ENCODE results near the gene AGK. TPM values are rescaled to one million over a fixed set of nuclear protein-coding genes. Genes with fewer than 3 reads are reported as not detected.
A peak's percentile ranks its signal among the peaks of the same experiment; 100 is the strongest.

The AGK gene
- total and polyA plus RNA-seq, 2 of the 8 experiments (the other 6 are each of a cell fraction or from before 2014, with no cell fraction given): 25.8 to 34.0 TPM

DNA sequence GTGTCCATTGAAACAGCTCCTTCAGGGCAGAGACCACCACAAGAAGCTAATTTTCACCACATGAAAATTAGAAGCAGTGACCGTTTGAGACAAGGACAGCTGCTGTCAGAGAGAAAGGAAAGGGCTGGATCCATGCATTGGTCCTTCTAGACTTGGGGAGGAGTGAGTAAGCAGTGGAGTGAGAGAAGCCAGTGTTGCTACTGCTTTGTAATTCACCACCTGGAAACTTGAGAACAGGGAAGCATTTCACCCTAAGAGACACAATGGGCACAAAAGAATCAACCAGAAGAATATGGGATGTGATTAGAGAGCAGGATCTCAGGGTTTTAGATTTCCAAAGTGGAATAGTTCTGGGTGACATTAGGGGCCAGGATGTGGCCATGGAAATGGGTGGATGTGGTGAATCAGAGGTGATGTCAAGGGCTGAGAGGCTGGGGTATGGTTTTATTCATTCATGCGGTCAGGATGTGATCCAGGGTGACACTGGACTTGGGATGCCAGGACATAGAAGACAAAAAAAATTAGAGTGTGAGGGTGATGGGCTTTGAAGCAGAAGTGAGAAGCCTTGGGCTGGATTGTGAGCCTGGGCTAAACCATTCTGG, 89.1 kb downstream of the AGK start:
- no peak overlapping the region for H2BK15ac ChIP-seq (ENCODE audit: low read length)
- H3K56ac ChIP-seq (replicated peaks; ENCODE audit: insufficient read length, low read depth, low read length): no peak overlapping the region
- no peak overlapping the region; the same call in 1 of the 2 replicates for H2AK5ac ChIP-seq (ENCODE audit: low read depth, low read length)
- no peaks in the 10 kb centered on the region for H3K79me2 ChIP-seq (ENCODE audit: control insufficient read depth in 1 of 2, insufficient read depth in 2 of 2, low read length in 2 of 2)
- no peaks in the 10 kb centered on the region for H3K27me3 ChIP-seq (replicated peaks in 1 of 4; ENCODE audit: control insufficient read depth in 3 of 4, extremely low read depth in 1 of 4, insufficient read depth in 3 of 4, low read length in 3 of 4)
- 0 out of 4 replicates have a peak overlapping the region, but pooled peaks of 1 of the 2 experiments have one; percentile 5 for H3K4me2 ChIP-seq (ENCODE audit: insufficient read depth in 1 of 2, low read depth in 2 of 2, low read length in 2 of 2)
- 83% methylated on average over 2 of the region's 2 CpGs; no CpG with 5 or more reads in 1 of the 2 experiments for WGBS, 2 experiments (ENCODE audit: extremely low coverage in 1 of 2, insufficient coverage in 1 of 2, insufficient read length in 1 of 2, insufficient replicate concordance in 2 of 2, low coverage in 1 of 2, low lambda C conversion rate in 2 of 2, missing lambda C conversion rate in 1 of 2)
- H4K20me1 ChIP-seq (replicated peaks in 1 of 2; ENCODE audit: control insufficient read depth in 1 of 2, insufficient read depth in 2 of 2, low read length in 2 of 2): no peaks in the 10 kb centered on the region
- H2BK20ac ChIP-seq (ENCODE audit: low read length): no peak overlapping the region
- H2BK120ac ChIP-seq (replicated peaks; ENCODE audit: low read depth, low read length): no peak overlapping the region
- H3K79me1 ChIP-seq (ENCODE audit: low read depth, low read length): no peaks in the 10 kb centered on the region
- H2BK12ac ChIP-seq (ENCODE audit: low read depth, low read length): no peak overlapping the region
- H3K18ac ChIP-seq (ENCODE audit: extremely low read depth, low read length): no peak overlapping the region
- no peak overlapping the region for H3K14ac ChIP-seq (ENCODE audit: insufficient read length)
- no peak overlapping the region for H4K5ac ChIP-seq (ENCODE audit: insufficient read length, low read depth, low read length)
- H3K36me3 ChIP-seq (ENCODE audit: control insufficient read depth in 2 of 4, insufficient read depth in 4 of 4, low read length in 3 of 4): peaks cover 2 to 7% (median 4%) of the 10 kb centered on the region in 4 experiments; a peak in 5 of 8 replicates
- ChIA-PET POLR2A (ENCODE audit: partially characterized antibody) (no interaction called here), CTCF (ENCODE audit: partially characterized antibody) (interaction anchor here (1.3 kb wide), 1 partner anchor 10 kb away, joined by 3 read pairs; no protein-coding TSS in a partner anchor)
- no peak overlapping the region for H3K4me3 ChIP-seq (ENCODE audit: extremely low read depth in 1 of 4, insufficient read depth in 2 of 4, low read depth in 3 of 4, low read length in 4 of 4)
- no peak overlapping the region for H3K9ac ChIP-seq (replicated peaks in 1 of 4; ENCODE audit: extremely low read depth in 1 of 4, low read depth in 3 of 4, low read length in 3 of 4)
- no peak overlapping the region for H2AFZ ChIP-seq (ENCODE audit: low read length)
- FAIRE-seq: no peak
- no peak overlapping the region for H3K23ac ChIP-seq (ENCODE audit: insufficient read length)
- TF ChIP-seq CHD2 (IDR thresholded peaks at IDR 0.05; ENCODE audit: low read length): no peak
- TF ChIP-seq, protein P1, sequence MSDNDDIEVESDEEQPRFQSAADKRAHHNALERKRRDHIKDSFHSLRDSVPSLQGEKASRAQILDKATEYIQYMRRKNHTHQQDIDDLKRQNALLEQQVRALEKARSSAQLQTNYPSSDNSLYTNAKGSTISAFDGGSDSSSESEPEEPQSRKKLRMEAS (IDR thresholded peaks at IDR 0.05): no peak
- DNase-seq (ENCODE audit: low read depth in 1 of 2, low spot score in 2 of 2): no peak
- no peak overlapping the region for H4K91ac ChIP-seq (replicated peaks; ENCODE audit: insufficient read length, low read length)
- no peak overlapping the region for H3K27ac ChIP-seq (ENCODE audit: low read depth, low read length)
- H3K4me1 ChIP-seq (replicated peaks in 1 of 4; ENCODE audit: control insufficient read depth in 3 of 4, insufficient read depth in 4 of 4, low read length in 3 of 4): peaks cover 0 to 2% (median 0%) of the 10 kb centered on the region in 4 experiments; a peak in 4 of 7 replicates
- H3K4ac ChIP-seq (replicated peaks; ENCODE audit: insufficient read length, low read depth, low read length): no peak overlapping the region
- H2BK5ac ChIP-seq (ENCODE audit: low read depth, low read length): no peak overlapping the region
- H3K23me2 ChIP-seq (ENCODE audit: low read depth, low read length): no peaks in the 10 kb centered on the region
- no peaks in the 10 kb centered on the region for H3K9me3 ChIP-seq (ENCODE audit: insufficient read depth in 2 of 2, low read depth in 1 of 2, low read length in 1 of 2)
- H4K8ac ChIP-seq (ENCODE audit: extremely low read depth, insufficient read depth, low read length): no peak overlapping the region
